SK-N-SH (cell line): ENCODE measurements around the gene CSRP1. TPM values are rescaled to one million over a fixed set of nuclear protein-coding genes. Genes with fewer than 3 reads are reported as not detected.
A peak's percentile ranks its signal among the peaks of the same experiment; 100 is the strongest.

Experiments used
- CTCF ChIA-PET: fragments of 300-600, 350-600 bp; formaldehyde crosslinking; extraction: SDS; loops from one replicate; lab custom pipeline; 2021; lab: Yijun Ruan, JAX
- POLR2A ChIA-PET: fragments of 350-600 bp; sonication (Branson Sonifier 250); formaldehyde crosslinking; extraction: SDS; loops from one replicate; lab custom pipeline; 2020; ENCODE audit warnings: antibody characterized with exemption, inconsistent platforms; lab: Yijun Ruan, JAX
- DNase-seq: peaks from one replicate; pipeline ENCODE4 v3.0.0; 2012
- H2AFZ ChIP-seq: fragments of 200-600 bp; sonication (generic); 2 replicates; pipeline ENCODE4 v1.8.1; 2016; ENCODE audit warnings: antibody characterized with exemption, mild to moderate bottlenecking, low read depth
- H3F3A ChIP-seq: fragments of 200-600 bp; sonication (generic); replicated peaks from 2 replicates; pipeline ENCODE3; 2016; ENCODE audit warnings: antibody characterized with exemption, mild to moderate bottlenecking; ENCODE audit not compliant: insufficient read depth
- H3K27ac ChIP-seq, 2 experiments: fragments of 200-500 bp in 1 of 2; fragments of 200-600 bp in 1 of 2; sonication (Bioruptor generic) in 1 of 2; sonication (generic), shearing (Covaris generic) in 1 of 2; 2 replicates each; pipeline versions ENCODE4 v1.5.1 to v1.6.1; 2014 to 2016; ENCODE audit warnings: low read depth in 2 of 2, inconsistent platforms in 1 of 2, low read length in 1 of 2, mild to moderate bottlenecking in 1 of 2, mixed read lengths in 1 of 2
- H3K27me3 ChIP-seq: fragments of 200-600 bp; sonication (generic), shearing (Covaris generic); 2 replicates; pipeline ENCODE4 v1.6.1; 2016; ENCODE audit warnings: mixed run types; ENCODE audit not compliant: insufficient read depth
- H3K36me3 ChIP-seq, 2 experiments: fragments of 200-500 bp in 1 of 2; fragments of 200-600 bp in 1 of 2; sonication (Bioruptor generic) in 1 of 2; sonication (generic) in 1 of 2; replicated peaks in 1 of 2; 2 replicates each; pipeline versions ENCODE3 to v1.5.1; 2014 to 2016; ENCODE audit warnings: low read length in 1 of 2, mild to moderate bottlenecking in 1 of 2; ENCODE audit not compliant: insufficient read depth in 2 of 2, control insufficient read depth in 1 of 2
- H3K4me1 ChIP-seq, 2 experiments: fragments of 200-500 bp in 1 of 2; fragments of 200-600 bp in 1 of 2; sonication (Bioruptor generic) in 1 of 2; sonication (generic), shearing (Covaris generic) in 1 of 2; 2 replicates each; pipeline versions ENCODE4 v1.5.1 to v1.6.1; 2014 to 2016; ENCODE audit warnings: low read depth in 1 of 2, low read length in 1 of 2, mixed run types in 1 of 2; ENCODE audit not compliant: insufficient read depth in 2 of 2, control insufficient read depth in 1 of 2
- H3K4me2 ChIP-seq: fragments of 200-600 bp; sonication (generic), shearing (Covaris generic); 2 replicates; pipeline ENCODE4 v1.6.1; 2017; ENCODE audit warnings: mixed run types
- H3K4me3 ChIP-seq, 2 experiments: fragments of 200-500 bp in 1 of 2; fragments of 200-600 bp in 1 of 2; sonication (Bioruptor generic) in 1 of 2; sonication (generic), shearing (Covaris generic) in 1 of 2; 2 replicates each; pipeline versions ENCODE4 v1.5.1 to v1.8.1; 2014 to 2016; ENCODE audit warnings: low read depth in 2 of 2, inconsistent platforms in 1 of 2, low read length in 1 of 2, mild to moderate bottlenecking in 1 of 2, mixed read lengths in 1 of 2, moderate library complexity in 1 of 2
- H3K79me2 ChIP-seq: fragments of 200-600 bp; sonication (generic); 2 replicates; pipeline ENCODE4 v1.8.1; 2017; ENCODE audit warnings: mild to moderate bottlenecking; ENCODE audit not compliant: insufficient read depth
- H3K9ac ChIP-seq: fragments of 200-600 bp; sonication (generic); 2 replicates; pipeline ENCODE4 v1.6.1; 2017; ENCODE audit warnings: mixed run types
- H3K9me2 ChIP-seq: fragments of 200-600 bp; sonication (generic); 2 replicates; pipeline ENCODE4 v1.6.1; 2017; ENCODE audit warnings: mixed run types
- H3K9me3 ChIP-seq: fragments of 200-600 bp; sonication (generic); 2 replicates; pipeline ENCODE4 v1.6.1; 2017; ENCODE audit warnings: mixed run types, mild to moderate bottlenecking, moderate library complexity
- H4K20me1 ChIP-seq: fragments of 200-600 bp; sonication (generic); 2 replicates; pipeline ENCODE4 v1.6.1; 2017; ENCODE audit warnings: mild to moderate bottlenecking, mixed run types; ENCODE audit not compliant: insufficient read depth
- CHD2 ChIP-seq: fragments of 150-350 bp; IDR thresholded peaks from 2 replicates; pipeline ENCODE4 v1.6.1; 2018; ENCODE audit warnings: low read length; ENCODE audit not compliant: partially characterized antibody
- CTCF ChIP-seq: fragments of 200-600 bp; sonication (generic); IDR thresholded peaks from 2 replicates; pipeline ENCODE4 v1.6.1; 2017; ENCODE audit warnings: antibody characterized with exemption, mild to moderate bottlenecking, moderate library complexity
- ELF1 ChIP-seq: IDR thresholded peaks from 2 replicates; pipeline ENCODE4 v1.4.0; 2012
- EZH2phosphoT487 ChIP-seq: fragments of 200-600 bp; sonication (generic); IDR thresholded peaks from 2 replicates; pipeline ENCODE4 v1.6.1; 2017; ENCODE audit warnings: low read depth, mixed run types, mild to moderate bottlenecking, antibody characterized with exemption, moderate library complexity, borderline replicate concordance
- FOXM1 ChIP-seq: IDR thresholded peaks from 2 replicates; pipeline ENCODE4 v1.4.0; 2012; ENCODE audit warnings: low read depth, mild to moderate bottlenecking
- GABPA ChIP-seq: IDR thresholded peaks from 2 replicates; pipeline ENCODE4 v1.4.0; 2012; ENCODE audit warnings: low read depth, mild to moderate bottlenecking
- IRF3 ChIP-seq: fragments of 150-350 bp; IDR thresholded peaks from 2 replicates; pipeline ENCODE4 v1.6.1; 2016; ENCODE audit warnings: mild to moderate bottlenecking, low read depth, low read length
- MXI1 ChIP-seq: IDR thresholded peaks from 2 replicates; pipeline ENCODE4 v1.6.1; 2012; ENCODE audit warnings: mild to moderate bottlenecking, low read depth, low read length, improper control_type of control experiment
- PBX3 ChIP-seq: IDR thresholded peaks from 2 replicates; pipeline ENCODE4; 2012
- RAD21 ChIP-seq: IDR thresholded peaks from 2 replicates; pipeline ENCODE4 v1.6.1; 2012; ENCODE audit warnings: mild to moderate bottlenecking, low read length
- RCOR1 ChIP-seq: fragments of 150-350 bp; IDR thresholded peaks from 2 replicates; pipeline ENCODE4 v1.6.1; 2017; ENCODE audit warnings: antibody characterized with exemption, low read length
- REST ChIP-seq: IDR thresholded peaks from 2 replicates; pipeline ENCODE4 v1.6.1; 2012; ENCODE audit warnings: mild to moderate bottlenecking, low read depth, low read length, moderate library complexity
- RFX5 ChIP-seq: IDR thresholded peaks from 2 replicates; pipeline ENCODE4 v1.6.1; 2012; ENCODE audit warnings: mild to moderate bottlenecking, improper control_type of control experiment, low read length
- RXRA ChIP-seq: IDR thresholded peaks from 2 replicates; pipeline ENCODE4 v1.4.0; 2012; ENCODE audit warnings: low read depth, mild to moderate bottlenecking, borderline replicate concordance
- SIN3A ChIP-seq: IDR thresholded peaks from 2 replicates; pipeline ENCODE4 v1.6.1; 2012; ENCODE audit warnings: low read depth, mild to moderate bottlenecking, low read length, moderate library complexity, borderline replicate concordance
- SMC3 ChIP-seq: IDR thresholded peaks from 2 replicates; pipeline ENCODE4 v1.6.1; 2012; ENCODE audit warnings: low read depth, low read length, improper control_type of control experiment
- TAF1 ChIP-seq: IDR thresholded peaks from 2 replicates; pipeline ENCODE4 v1.6.1; 2012; ENCODE audit warnings: low read depth, mild to moderate bottlenecking, low read length, moderate library complexity, borderline replicate concordance
- TCF12 ChIP-seq: IDR thresholded peaks from 2 replicates; pipeline ENCODE4 v1.4.0; 2012
- ZBTB33 ChIP-seq: IDR thresholded peaks from 2 replicates; pipeline ENCODE4 v1.4.0; 2012; ENCODE audit warnings: low read depth, borderline replicate concordance
- WGBS: methylation state at CpG from one replicate; pipeline ENCODE4 v1.1.6; 2017; ENCODE audit warnings: low lambda C conversion rate; 5-methylcytosine and 5-hydroxymethylcytosine counted together
- polyA plus RNA-seq, 3 experiments: library from polyadenylated mRNA; depleted of rRNA; stranded (reverse); fragments of >200 nt; gene quantifications; 2 replicates each; pipeline ENCODE4 v1.2.3, GENCODE V29; 2012

The CSRP1 gene
- polyA plus RNA-seq, 1 of the 3 experiments (the other 2 are of a cell fraction): 373 TPM

- TF ChIP-seq CHD2 (no peak), REST (peak; percentile 79), RXRA (no peak), SMC3 (peak; percentile 25; the same call in 1 of the 2 replicates), TAF1 (no peak)
These were observed 43.8 kb downstream of the CSRP1 start (continued) for GRCh38 chr1:201463071-201463552.

GRCh38 chr1:201461645-201462441, 45.1 kb downstream of the CSRP1 start:
- peaks cover 47% of the 10 kb centered on the region for H3F3A ChIP-seq
- H4K20me1 ChIP-seq: peaks cover 19% of the 10 kb centered on the region
- peak overlapping the region; percentile 92 to 98 for H3K27ac ChIP-seq
- peaks cover 19 to 39% of the 10 kb centered on the region in 2 experiments; a peak in 3 of 4 replicates for H3K4me1 ChIP-seq
- H3K79me2 ChIP-seq: peaks cover 26% of the 10 kb centered on the region
- H3K9me3 ChIP-seq: no peaks in the 10 kb centered on the region
- H3K9me2 ChIP-seq: no peaks in the 10 kb centered on the region
- no peak overlapping the region for H2AFZ ChIP-seq
- H3K4me3 ChIP-seq: peak overlapping the region in 1 of 2 experiments; percentile 4; a peak in 1 of 4 replicates
- WGBS: 35% methylated on average over 11 of the region's 13 CpGs
- ChIA-PET CTCF (interaction anchor here (0.8 to 5.5 kb wide), 5 partner anchors 14 to 254 kb away, joined by 3 to 24 read pairs (median 7); no protein-coding TSS in a partner anchor), POLR2A (no interaction called here)
- no peaks in the 10 kb centered on the region for H3K27me3 ChIP-seq
- H3K9ac ChIP-seq: peak overlapping the region; percentile 65
- peaks cover 13 to 21% of the 10 kb centered on the region in 2 experiments for H3K36me3 ChIP-seq
- no peak for DNase-seq
- H3K4me2 ChIP-seq: peak overlapping the region; percentile 69
- TF ChIP-seq FOXM1 (no peak), ZBTB33 (peak; percentile 75; the same call in 1 of the 2 replicates), RFX5 (no peak), RAD21 (no peak), GABPA (no peak), RCOR1 (no peak), MXI1 (no peak), IRF3 (no peak), CTCF (no peak), PBX3 (peak; percentile 74; the same call in 1 of the 2 replicates), TCF12 (peak; percentile 86; the same call in 1 of the 2 replicates), ELF1 (no peak), RXRA (peak; percentile 70; the same call in 1 of the 2 replicates), SIN3A (peak; percentile 77; the same call in 1 of the 2 replicates), TAF1 (0 out of 2 replicates have a peak, but pooled peaks have one; percentile 26), EZH2phosphoT487 (no peak)
